ENCODE results near the gene PDK1.
"Not testable (repeated sequence)": the region's sequence is repeated elsewhere in the genome, so short reads cannot be mapped to it uniquely, and the experiment has no call there.

Gene PDK1

DNA sequence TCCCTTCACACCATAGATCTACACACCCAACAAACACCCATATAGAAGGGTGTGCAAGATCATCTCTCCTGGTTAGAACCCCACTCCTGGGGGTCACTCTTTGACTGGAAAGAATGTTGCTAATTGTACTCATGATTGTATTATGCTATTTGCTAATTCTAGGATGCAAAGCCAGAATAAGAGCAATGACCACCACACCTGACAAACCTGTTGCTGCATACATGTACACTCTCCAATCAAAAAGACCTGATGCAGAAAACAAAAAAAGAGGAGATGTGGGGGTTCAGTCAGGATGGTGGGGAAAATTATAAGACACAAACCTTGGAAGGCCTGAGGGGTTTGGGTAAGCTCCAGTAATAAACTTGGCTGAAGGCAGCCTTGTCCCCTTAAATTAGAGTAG is 36.9 kb upstream of the PDK1 start:
- Histone ChIP-seq H2AFZ (ENCODE audit: insufficient read depth, low read length, poor library complexity) (no peak overlapping the region), H3K36me3 (ENCODE audit: control insufficient read depth in 1 of 2, insufficient read depth in 2 of 2, low read length in 2 of 2) (no peaks in the 10 kb centered on the region), H3K27me3 (ENCODE audit: insufficient read depth, low read length) (no peaks in the 10 kb centered on the region), H4K12ac (ENCODE audit: low read depth, low read length) (no peak overlapping the region), H3K79me2 (ENCODE audit: control insufficient read depth, insufficient read depth, low read length, poor library complexity) (no peaks in the 10 kb centered on the region), H3K18ac (ENCODE audit: low read length) (no peak overlapping the region), H2BK12ac (ENCODE audit: low read length) (no peak overlapping the region), H3K9ac (ENCODE audit: low read length) (no peak overlapping the region), H4K8ac (ENCODE audit: low read depth, low read length) (no peak overlapping the region), H3K23ac (ENCODE audit: low read length) (no peak overlapping the region), H3K9me3 (ENCODE audit: insufficient read depth, low read depth, low read length) (peaks cover 11% of the 10 kb centered on the region), H2AK5ac (ENCODE audit: low read length) (no peak overlapping the region), H2BK5ac (ENCODE audit: low read depth, low read length, poor library complexity) (no peak overlapping the region), H3K79me1 (ENCODE audit: low read length) (no peaks in the 10 kb centered on the region), H3K14ac (ENCODE audit: low read length) (no peak overlapping the region), H2BK120ac (ENCODE audit: insufficient read depth, low read length, poor library complexity) (no peak overlapping the region), H3K4me3 (ENCODE audit: low read depth, low read length) (no peak overlapping the region), H3K4me1 (ENCODE audit: control insufficient read depth in 1 of 2, insufficient read depth in 2 of 2, low read length in 2 of 2) (no peaks in the 10 kb centered on the region), H3K4me2 (ENCODE audit: low read length) (no peak overlapping the region), H4K91ac (ENCODE audit: low read depth, low read length) (no peak overlapping the region), H3K27ac (ENCODE audit: low read depth, low read length) (no peak overlapping the region), H3K4ac (ENCODE audit: low read depth, low read length) (no peak overlapping the region)
- no peak for DNase-seq

DNA sequence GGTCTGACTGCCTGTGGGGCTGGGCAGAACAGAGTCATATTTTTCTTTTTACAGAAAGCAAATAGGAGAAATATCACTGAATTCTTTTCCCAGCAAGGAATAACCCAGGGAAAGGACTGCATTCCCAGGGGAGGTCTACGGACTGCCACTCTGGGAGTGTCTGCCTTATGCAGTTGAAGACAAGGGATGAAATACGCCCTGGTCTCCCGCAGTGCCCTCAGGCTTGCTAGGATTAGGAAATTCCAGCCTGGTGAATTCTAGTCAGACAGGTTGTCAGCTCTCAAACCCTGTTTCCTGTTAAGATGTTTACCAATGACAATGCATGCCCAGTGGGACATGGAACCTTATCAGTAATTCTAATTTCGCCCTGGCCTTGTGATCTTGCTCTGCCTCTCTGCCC is 30.3 kb upstream of the PDK1 start:
- Histone ChIP-seq H3K4ac (ENCODE audit: low read depth, low read length) (no peak overlapping the region), H3K18ac (ENCODE audit: low read length) (no peak overlapping the region), H3K79me2 (ENCODE audit: control insufficient read depth, insufficient read depth, low read length, poor library complexity) (no peaks in the 10 kb centered on the region), H3K27me3 (ENCODE audit: insufficient read depth, low read length) (no peaks in the 10 kb centered on the region), H3K9me3 (ENCODE audit: insufficient read depth, low read depth, low read length) (peaks cover 9% of the 10 kb centered on the region), H4K8ac (ENCODE audit: low read depth, low read length) (no peak overlapping the region), H4K91ac (ENCODE audit: low read depth, low read length) (no peak overlapping the region), H3K4me3 (ENCODE audit: low read depth, low read length) (no peak overlapping the region), H3K4me1 (ENCODE audit: control insufficient read depth in 1 of 2, insufficient read depth in 2 of 2, low read length in 2 of 2) (no peaks in the 10 kb centered on the region), H3K9ac (ENCODE audit: low read length) (no peak overlapping the region), H2AFZ (ENCODE audit: insufficient read depth, low read length, poor library complexity) (no peak overlapping the region), H3K36me3 (ENCODE audit: control insufficient read depth in 1 of 2, insufficient read depth in 2 of 2, low read length in 2 of 2) (no peaks in the 10 kb centered on the region), H2BK12ac (ENCODE audit: low read length) (no peak overlapping the region), H3K14ac (ENCODE audit: low read length) (no peak overlapping the region), H4K12ac (ENCODE audit: low read depth, low read length) (no peak overlapping the region), H2BK120ac (ENCODE audit: insufficient read depth, low read length, poor library complexity) (no peak overlapping the region), H3K27ac (ENCODE audit: low read depth, low read length) (no peak overlapping the region), H2BK5ac (ENCODE audit: low read depth, low read length, poor library complexity) (no peak overlapping the region), H3K23ac (ENCODE audit: low read length) (no peak overlapping the region), H3K4me2 (ENCODE audit: low read length) (no peak overlapping the region), H2AK5ac (ENCODE audit: low read length) (no peak overlapping the region), H3K79me1 (ENCODE audit: low read length) (no peaks in the 10 kb centered on the region)
- WGBS (ENCODE audit: extremely low coverage, insufficient coverage, insufficient read length), result no CpG with 5 or more reads among the region's 4 CpGs
- DNase-seq, result peak; percentile 17 to 40

DNA sequence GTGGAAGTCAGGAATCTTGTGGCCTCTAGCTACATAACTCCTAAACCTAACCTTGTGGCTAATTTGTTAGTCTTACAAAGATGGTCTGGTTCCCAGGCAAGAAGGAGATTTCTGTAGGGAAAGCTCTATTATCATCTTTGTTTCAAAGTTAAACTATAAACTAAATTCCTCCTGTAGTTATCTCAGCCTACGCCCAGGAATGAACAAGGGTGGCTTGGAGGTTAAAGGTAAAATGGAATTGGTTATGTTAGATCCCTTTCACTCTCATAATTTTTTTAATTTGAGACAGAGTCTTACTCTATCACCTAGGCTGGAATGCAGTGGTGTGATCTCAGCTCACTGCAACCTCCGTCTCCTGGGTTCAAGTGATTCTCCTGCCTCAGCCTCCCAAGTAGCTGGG is 24.6 kb upstream of the PDK1 start:
- Histone ChIP-seq H2BK5ac (ENCODE audit: low read depth, low read length, poor library complexity) (no peak overlapping the region), H3K4ac (ENCODE audit: low read depth, low read length) (no peak overlapping the region), H3K27me3 (ENCODE audit: insufficient read depth, low read length) (no peaks in the 10 kb centered on the region), H3K9ac (ENCODE audit: low read length) (no peak overlapping the region), H3K4me1 (ENCODE audit: control insufficient read depth in 1 of 2, insufficient read depth in 2 of 2, low read length in 2 of 2) (no peaks in the 10 kb centered on the region), H2AK5ac (ENCODE audit: low read length) (no peak overlapping the region), H3K27ac (ENCODE audit: low read depth, low read length) (no peak overlapping the region), H2BK120ac (ENCODE audit: insufficient read depth, low read length, poor library complexity) (no peak overlapping the region), H3K4me2 (ENCODE audit: low read length) (no peak overlapping the region), H3K79me1 (ENCODE audit: low read length) (no peaks in the 10 kb centered on the region), H3K9me3 (ENCODE audit: insufficient read depth, low read depth, low read length) (peaks cover under 1% of the 10 kb centered on the region), H2AFZ (ENCODE audit: insufficient read depth, low read length, poor library complexity) (no peak overlapping the region), H3K14ac (ENCODE audit: low read length) (no peak overlapping the region), H3K4me3 (ENCODE audit: low read depth, low read length) (no peak overlapping the region), H4K8ac (ENCODE audit: low read depth, low read length) (no peak overlapping the region), H2BK12ac (ENCODE audit: low read length) (no peak overlapping the region), H3K79me2 (ENCODE audit: control insufficient read depth, insufficient read depth, low read length, poor library complexity) (no peaks in the 10 kb centered on the region), H4K91ac (ENCODE audit: low read depth, low read length) (no peak overlapping the region), H3K36me3 (ENCODE audit: control insufficient read depth in 1 of 2, insufficient read depth in 2 of 2, low read length in 2 of 2) (peaks cover 0 to 3% of the 10 kb centered on the region in 2 experiments), H3K18ac (ENCODE audit: low read length) (no peak overlapping the region), H4K12ac (ENCODE audit: low read depth, low read length) (no peak overlapping the region), H3K23ac (ENCODE audit: low read length) (no peak overlapping the region)
- DNase-seq, result no peak
- WGBS (ENCODE audit: extremely low coverage, insufficient coverage, insufficient read length), result no CpG with 5 or more reads among the region's 2 CpGs

DNA sequence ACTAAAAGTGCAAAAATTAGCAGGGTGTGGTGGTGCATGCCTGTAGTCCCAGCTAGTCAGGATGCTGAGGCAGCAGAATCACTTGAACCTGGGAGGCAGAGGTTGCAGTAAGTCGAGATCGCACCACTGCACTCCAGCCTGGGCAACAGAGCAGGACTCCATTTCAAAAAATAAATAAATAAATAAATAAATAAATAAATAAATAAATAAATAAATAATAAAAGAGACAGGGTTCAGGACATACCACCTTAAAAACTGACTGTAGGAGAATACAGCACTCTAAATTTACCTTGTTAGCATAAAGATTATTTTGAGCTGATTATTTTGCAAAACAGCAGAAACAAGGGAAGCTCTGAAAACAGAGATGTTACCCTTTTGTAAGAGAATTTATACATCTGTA is 23.4 kb upstream of the PDK1 start:
- not testable (repeated sequence) for H3K23ac ChIP-seq (ENCODE audit: low read length); H3K79me2 ChIP-seq (ENCODE audit: control insufficient read depth, insufficient read depth, low read length, poor library complexity); H3K4me2 ChIP-seq (ENCODE audit: low read length); H2BK120ac ChIP-seq (ENCODE audit: insufficient read depth, low read length, poor library complexity); H2AK5ac ChIP-seq (ENCODE audit: low read length); H4K12ac ChIP-seq (ENCODE audit: low read depth, low read length); H3K4me1 ChIP-seq (ENCODE audit: control insufficient read depth in 1 of 2, insufficient read depth in 2 of 2, low read length in 2 of 2); H4K8ac ChIP-seq (ENCODE audit: low read depth, low read length); H3K79me1 ChIP-seq (ENCODE audit: low read length); H2BK12ac ChIP-seq (ENCODE audit: low read length); H3K27ac ChIP-seq (ENCODE audit: low read depth, low read length); H3K9me3 ChIP-seq (ENCODE audit: insufficient read depth, low read depth, low read length); H2BK5ac ChIP-seq (ENCODE audit: low read depth, low read length, poor library complexity); H3K14ac ChIP-seq (ENCODE audit: low read length); H3K4me3 ChIP-seq (ENCODE audit: low read depth, low read length); H3K36me3 ChIP-seq (ENCODE audit: control insufficient read depth in 1 of 2, insufficient read depth in 2 of 2, low read length in 2 of 2); H3K27me3 ChIP-seq (ENCODE audit: insufficient read depth, low read length); H2AFZ ChIP-seq (ENCODE audit: insufficient read depth, low read length, poor library complexity); H3K18ac ChIP-seq (ENCODE audit: low read length); DNase-seq; H3K4ac ChIP-seq (ENCODE audit: low read depth, low read length); H3K9ac ChIP-seq (ENCODE audit: low read length); H4K91ac ChIP-seq (ENCODE audit: low read depth, low read length)
- no CpG with 5 or more reads among the region's 2 CpGs for WGBS (ENCODE audit: extremely low coverage, insufficient coverage, insufficient read length)

Data from trophoblast cell (in vitro differentiated cells and primary cell).